Pancreas (tissue), 10 donors: ENCODE data around the gene SYNJ2. TPM values are rescaled to one million over a fixed set of nuclear protein-coding genes. Genes with fewer than 3 reads are reported as not detected.

Source experiments
- ATAC-seq, 4 donors: fragments of 200-7000 bp; cut with Tn5 transposase; one replicate each; pipeline versions ENCODE4 v1.8.0 to v1.9.1; 2020; ENCODE audit warnings: mild to moderate bottlenecking in 4 of 4, moderate library complexity in 4 of 4
- DNase-seq, 6 donors: peaks; one replicate each; pipeline ENCODE4 v3.0.0-alpha.2; 2020
- FAIRE-seq: peaks from 2 replicates; lab custom pipeline; 2012; peaks lifted over from hg19 to GRCh38; lab: Jason Lieb, UNC
- H3K27ac ChIP-seq, 4 donors: fragments of 200-600 bp; sonication (generic); 1 replicate in 3 of 4; 2 replicates in 1 of 4; pipeline versions ENCODE4 v1.5.0 to v1.8.0; 2020
- H3K27me3 ChIP-seq, 4 donors: fragments of 200-600 bp; one replicate each; pipeline ENCODE4 v1.8.0; 2021
- H3K36me3 ChIP-seq, 3 donors: fragments of 200-600 bp; sonication (generic) in 1 of 3; one replicate each; pipeline versions ENCODE4 v1.5.0 to v1.8.0; 2020 to 2021
- H3K4me1 ChIP-seq, 3 donors: fragments of 200-600 bp; one replicate each; pipeline ENCODE4 v1.8.0; 2021
- H3K4me3 ChIP-seq, 4 donors: fragments of 200-600 bp; sonication (generic) in 2 of 4; one replicate each; pipeline versions ENCODE4 v1.5.0 to v1.8.0; 2020 to 2021
- H3K9me3 ChIP-seq, 4 donors: fragments of 200-600 bp; one replicate each; pipeline ENCODE4 v1.8.0; 2021
- WGBS, 2 donors: extraction: QIAGEN DNeasy Blood & Tissue Kit; methylation state at CpG; one replicate each; pipeline ENCODE4 v1.1.7; 2013; 5-methylcytosine and 5-hydroxymethylcytosine counted together
- intact Hi-C, 3 donors: fragments of 100-400 bp; cut with DNase I; formaldehyde crosslinking; loops; one replicate each; pipeline versions ENCODE4 v1.11.1 to v1.14.2; 2022
- polyA plus RNA-seq, 2 donors: library from polyadenylated mRNA; stranded (reverse); fragments of 200-250 nt; gene quantifications; one replicate each; pipeline ENCODE4 v1.2.3, GENCODE V29; 2013
- total RNA-seq, 6 donors: library from RNA; stranded (reverse); fragmentation: NEBNext Ultra II Directional in 4 of 6; extraction: Animal tissue kit (Norgen Biotek cat#: 25700) in 4 of 6; gene quantifications; one replicate each; pipeline versions ENCODE4 v1.2.1 to v1.2.4, GENCODE V29; 2021 to 2023
- TF ChIP-seq, protein P1 (sequence below), 4 donors: fragments of 200-600 bp; sonication (generic) in 3 of 4; IDR thresholded peaks; one replicate each; pipeline versions ENCODE4 v1.5.0 to v1.8.0; 2021; ENCODE audit warnings: antibody characterized with exemption in 4 of 4
- donor health status: healthy with polysubstance abuse.
- donor health status: DM: no; HTN: no; CAD: no; lungs with moderate emphysema.
- donor health status: DM: no; HTN: no; CAD: no.
- donor health status: control.
- donor health status: control.
- donor health status: Bipolar disorder and iron deficiency.
- donor health status: DM: yes; HTN: yes; CAD: no.
- donor health status: DM: no; HTN: no; CAD: no.
- donor health status: DM: no; HTN: no; CAD: no.
- donor health status: DM: yes; HTN: yes; CAD: no.

Gene SYNJ2
- total and polyA plus RNA-seq, 8 donors, result 7.9 to 17.1 (median 9.9) TPM

DNA sequence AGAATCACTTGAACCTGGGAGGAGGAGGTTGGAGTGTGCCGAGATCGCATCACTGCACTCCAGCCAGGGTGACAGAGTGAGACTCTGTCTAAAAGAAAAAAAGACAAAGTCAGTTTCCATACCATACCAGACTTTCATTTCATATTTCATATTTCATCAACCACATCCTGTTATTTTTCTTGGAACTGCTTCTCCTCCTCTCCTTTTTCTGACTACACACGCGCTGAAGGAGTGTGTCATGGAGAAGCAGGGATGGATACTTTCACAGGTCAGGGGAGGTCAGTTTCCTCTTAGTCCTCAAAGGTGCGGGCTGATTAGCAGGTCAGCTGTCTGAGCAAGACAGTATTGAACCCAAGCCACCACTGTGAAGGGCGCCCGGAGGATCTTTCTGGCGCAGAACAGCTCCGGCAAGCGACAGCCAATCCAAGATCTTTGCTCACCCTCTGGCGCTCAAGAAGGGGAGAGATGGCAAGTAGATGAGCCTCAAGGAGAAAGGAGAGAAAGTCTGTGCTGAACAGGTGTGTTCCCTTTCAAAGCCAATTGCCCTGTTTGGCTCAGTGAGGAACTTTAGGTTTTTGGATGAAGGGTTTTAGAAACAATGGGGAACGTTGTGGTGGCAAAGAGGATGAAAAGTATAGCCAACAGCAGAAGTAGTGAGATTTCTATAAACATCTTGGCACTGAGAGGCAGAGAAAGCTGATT is 18.9 kb upstream of the SYNJ2 start:
- Histone ChIP-seq H3K4me3 (no peak overlapping the region), H3K4me1 (peaks cover 0 to 5% (median 0%) of the 10 kb centered on the region in 3 donors), H3K27ac (no peak overlapping the region), H3K9me3 (no peaks in the 10 kb centered on the region), H3K27me3 (no peaks in the 10 kb centered on the region), H3K36me3 (no peaks in the 10 kb centered on the region)
- WGBS, 2 donors, result 91 to 92% methylated on average over 12 of the region's 12 CpGs
- TF ChIP-seq, protein P1, sequence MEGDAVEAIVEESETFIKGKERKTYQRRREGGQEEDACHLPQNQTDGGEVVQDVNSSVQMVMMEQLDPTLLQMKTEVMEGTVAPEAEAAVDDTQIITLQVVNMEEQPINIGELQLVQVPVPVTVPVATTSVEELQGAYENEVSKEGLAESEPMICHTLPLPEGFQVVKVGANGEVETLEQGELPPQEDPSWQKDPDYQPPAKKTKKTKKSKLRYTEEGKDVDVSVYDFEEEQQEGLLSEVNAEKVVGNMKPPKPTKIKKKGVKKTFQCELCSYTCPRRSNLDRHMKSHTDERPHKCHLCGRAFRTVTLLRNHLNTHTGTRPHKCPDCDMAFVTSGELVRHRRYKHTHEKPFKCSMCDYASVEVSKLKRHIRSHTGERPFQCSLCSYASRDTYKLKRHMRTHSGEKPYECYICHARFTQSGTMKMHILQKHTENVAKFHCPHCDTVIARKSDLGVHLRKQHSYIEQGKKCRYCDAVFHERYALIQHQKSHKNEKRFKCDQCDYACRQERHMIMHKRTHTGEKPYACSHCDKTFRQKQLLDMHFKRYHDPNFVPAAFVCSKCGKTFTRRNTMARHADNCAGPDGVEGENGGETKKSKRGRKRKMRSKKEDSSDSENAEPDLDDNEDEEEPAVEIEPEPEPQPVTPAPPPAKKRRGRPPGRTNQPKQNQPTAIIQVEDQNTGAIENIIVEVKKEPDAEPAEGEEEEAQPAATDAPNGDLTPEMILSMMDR (IDR thresholded peaks at IDR 0.05), result no peak
- DNase-seq (no peak), FAIRE-seq (no peak), ATAC-seq (peak in 2 of 4 donors; percentile 7 to 38)
- intact Hi-C loops, result no loop called here

DNA sequence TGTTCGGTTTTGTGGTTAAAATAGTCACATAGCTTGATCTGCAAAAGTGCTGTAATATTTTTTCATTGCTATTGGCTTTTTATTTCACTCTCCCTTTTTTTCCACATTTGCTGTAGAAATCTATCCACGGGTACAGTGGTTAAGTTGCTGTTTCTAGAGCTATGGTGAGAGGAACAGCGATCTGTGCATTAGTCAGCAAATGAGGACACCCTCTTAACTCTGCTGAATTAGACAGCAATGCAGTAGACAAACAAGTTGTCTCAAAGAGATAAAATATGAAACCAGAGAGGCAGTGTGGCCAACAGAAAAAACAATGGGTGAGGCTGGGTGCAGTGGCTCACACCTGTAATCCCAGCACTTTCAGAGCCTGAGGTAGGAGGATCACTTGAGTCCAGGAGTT is 17.6 kb upstream of the SYNJ2 start:
- H3K36me3 ChIP-seq, result no peaks in the 10 kb centered on the region
- TF ChIP-seq, protein P1 (IDR thresholded peaks at IDR 0.05), result no peak
- no peaks in the 10 kb centered on the region for H3K27me3 ChIP-seq
- FAIRE-seq (no peak), ATAC-seq (peak in 2 of 4 donors; percentile 18 to 28), DNase-seq (no peak)
- H3K4me3 ChIP-seq, result no peak overlapping the region
- WGBS, 2 donors, result 75 to 79% methylated on average over 3 of the region's 3 CpGs
- no peaks in the 10 kb centered on the region for H3K9me3 ChIP-seq
- intact Hi-C loops, result no loop called here
- no peak overlapping the region for H3K27ac ChIP-seq
- H3K4me1 ChIP-seq, result peaks cover 0 to 5% (median 0%) of the 10 kb centered on the region in 3 donors

DNA sequence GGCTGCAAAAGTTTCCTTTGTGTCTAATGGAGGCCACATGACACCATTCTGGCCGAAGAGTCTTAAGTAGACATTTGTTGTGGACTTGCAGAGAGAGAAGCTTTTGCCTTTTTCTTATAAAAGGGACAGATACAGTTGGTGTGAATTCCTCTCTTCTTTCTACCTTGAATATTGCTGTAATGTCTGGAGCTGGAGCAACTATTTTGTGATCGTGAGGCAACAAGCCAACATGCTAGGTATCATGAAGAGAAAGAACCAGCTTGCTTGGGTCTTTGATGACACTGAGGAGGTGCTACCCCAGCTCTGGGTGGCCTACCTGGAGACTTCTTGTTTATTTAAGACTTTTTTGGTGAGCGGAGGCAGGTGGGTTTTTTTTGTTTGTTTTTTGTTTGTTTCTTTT is 16.3 kb upstream of the SYNJ2 start:
- intact Hi-C loops, result no loop called here
- FAIRE-seq, result no peak
- H3K27me3 ChIP-seq, result no peaks in the 10 kb centered on the region
- no peak for DNase-seq
- H3K4me3 ChIP-seq, result no peak overlapping the region
- no peak overlapping the region for H3K27ac ChIP-seq
- no peaks in the 10 kb centered on the region for H3K9me3 ChIP-seq
- TF ChIP-seq, protein P1 (IDR thresholded peaks at IDR 0.05), result no peak
- H3K36me3 ChIP-seq, result no peaks in the 10 kb centered on the region
- WGBS, 2 donors, result 96 to 100% methylated on average over 3 of the region's 3 CpGs
- H3K4me1 ChIP-seq, result peaks cover 0 to 5% (median 0%) of the 10 kb centered on the region in 3 donors
- no peak for ATAC-seq

DNA sequence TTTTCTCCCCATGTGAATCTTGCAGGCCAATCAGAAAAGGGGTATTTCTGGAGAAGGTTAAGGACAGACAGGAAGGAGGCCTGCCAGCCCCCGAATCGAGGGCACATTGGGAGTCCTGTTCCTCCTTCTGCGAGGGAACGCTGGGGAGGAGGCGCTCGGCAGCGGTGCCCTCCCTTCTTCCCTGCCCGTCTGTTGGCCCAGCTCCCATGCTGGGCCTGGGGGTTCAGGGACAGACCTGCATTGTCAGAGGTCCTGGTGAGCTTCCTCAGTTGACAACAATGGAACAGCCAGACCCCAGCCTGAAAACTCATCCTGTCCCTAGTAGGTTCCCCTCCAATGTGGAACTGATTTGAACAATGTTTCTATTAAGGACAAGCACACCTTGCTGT is 15.1 kb upstream of the SYNJ2 start:
- H3K4me3 ChIP-seq, result no peak overlapping the region
- WGBS, 2 donors, result 87% methylated on average over 8 of the region's 8 CpGs
- intact Hi-C loops, result no loop called here
- DNase-seq (no peak), FAIRE-seq (no peak), ATAC-seq (no peak)
- no peaks in the 10 kb centered on the region for H3K9me3 ChIP-seq
- no peaks in the 10 kb centered on the region for H3K36me3 ChIP-seq
- no peaks in the 10 kb centered on the region for H3K27me3 ChIP-seq
- TF ChIP-seq, protein P1 (IDR thresholded peaks at IDR 0.05), result no peak
- no peak overlapping the region for H3K27ac ChIP-seq
- peaks cover 0 to 5% (median 0%) of the 10 kb centered on the region in 3 donors for H3K4me1 ChIP-seq

DNA sequence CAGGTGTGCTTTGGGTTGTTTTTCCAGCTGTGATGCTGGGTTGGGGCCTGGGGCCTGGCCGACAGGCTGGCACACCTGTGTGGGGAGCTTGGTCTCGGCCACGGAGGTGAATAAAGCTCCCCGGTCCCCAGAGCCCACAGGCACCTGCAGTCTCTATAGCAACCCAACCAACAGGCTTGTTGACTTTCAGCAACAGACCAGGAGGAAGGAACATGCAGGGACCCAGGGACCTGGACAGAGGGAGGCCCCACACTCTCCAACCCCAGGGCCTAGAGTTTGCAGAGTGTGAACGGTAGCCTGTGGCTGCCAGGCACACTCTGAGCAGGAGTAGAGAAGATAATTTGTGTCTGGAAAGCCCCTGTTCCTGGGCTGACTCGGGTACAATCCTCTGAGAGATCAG is 14.6 kb upstream of the SYNJ2 start:
- H3K4me3 ChIP-seq, result no peak overlapping the region
- no peaks in the 10 kb centered on the region for H3K9me3 ChIP-seq
- peak in 3 of 4 donors; percentile 53 to 81 (median 79) for ATAC-seq
- H3K4me1 ChIP-seq, result peaks cover 0 to 5% (median 0%) of the 10 kb centered on the region in 3 donors
- intact Hi-C loops, result no loop called here
- WGBS, 2 donors, result 70 to 77% methylated on average over 6 of the region's 6 CpGs
- TF ChIP-seq, protein P1 (IDR thresholded peaks at IDR 0.05), result no peak
- no peak for FAIRE-seq
- H3K27ac ChIP-seq, result no peak overlapping the region
- H3K36me3 ChIP-seq, result no peaks in the 10 kb centered on the region
- H3K27me3 ChIP-seq, result no peaks in the 10 kb centered on the region
- no peak for DNase-seq
